ENCODE results near the gene MCM10. TPM values are rescaled to one million over a fixed set of nuclear protein-coding genes. Genes with fewer than 3 reads are reported as not detected.

Gene MCM10
- total and polyA plus RNA-seq, 9 of the 15 experiments (the other 6 are each of a cell fraction or from before 2014, with no cell fraction given): 10.4 to 68.1 (median 48.0) TPM

DNA sequence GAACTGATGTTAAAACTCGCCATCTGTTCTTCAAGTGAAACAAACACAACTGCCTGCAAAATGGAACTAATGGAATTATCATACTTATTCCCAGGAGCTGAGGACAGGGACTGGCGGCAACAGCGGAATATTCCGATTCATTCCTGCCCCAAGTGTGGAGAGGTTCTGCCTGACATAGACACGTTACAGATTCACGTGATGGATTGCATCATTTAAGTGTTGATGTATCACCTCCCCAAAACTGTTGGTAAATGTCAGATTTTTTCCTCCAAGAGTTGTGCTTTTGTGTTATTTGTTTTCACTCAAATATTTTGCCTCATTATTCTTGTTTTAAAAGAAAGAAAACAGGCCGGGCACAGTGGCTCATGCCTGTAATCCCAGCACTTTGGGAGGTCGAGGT lies 24.7 kb upstream of the MCM10 start:
- FAIRE-seq (peak; percentile 29), ATAC-seq (peak; percentile 56; the same call in 2 of the 3 replicates), DNase-seq (ENCODE audit: extremely low read depth in 1 of 4, low spot score in 3 of 4) (no peak)
- POLR2A ChIA-PET: no interaction called here
- in situ Hi-C loops (cut with MboI): no loop called here
- H3K4me1 ChIP-seq (replicated peaks in 1 of 2; ENCODE audit: control insufficient read depth in 2 of 2, insufficient read depth in 2 of 2, low read length in 2 of 2): no peaks in the 10 kb centered on the region; a peak in 1 of 5 replicates
- H3K27ac ChIP-seq (ENCODE audit: extremely low read depth, low read depth, low read length): no peak overlapping the region
- no peaks in the 10 kb centered on the region for H3K9me3 ChIP-seq (replicated peaks; ENCODE audit: control insufficient read depth, insufficient read depth, low read depth, low read length)
- H3K36me3 ChIP-seq (ENCODE audit: control insufficient read depth, insufficient read depth, low read length): no peaks in the 10 kb centered on the region
- intact Hi-C loops (cut with micrococcal nuclease): no loop called here
- WGBS (ENCODE audit: insufficient coverage, low coverage, missing lambda C conversion rate): 31% methylated on average over 8 of the region's 8 CpGs
- BruUV-seq (replicated peaks): no TSS peak
- no peaks in the 10 kb centered on the region for H3K9me1 ChIP-seq (ENCODE audit: control insufficient read depth, insufficient read depth, low read length)
- CTCF ChIA-PET (ENCODE audit: low intra/inter-chr PET ratio): interaction anchor here (0.6 kb wide), 1 partner anchor 299 kb away, joined by 3 read pairs; no protein-coding TSS in a partner anchor
- no peak overlapping the region for H3K4me2 ChIP-seq (ENCODE audit: insufficient read depth, low read length)
- H3K79me2 ChIP-seq (ENCODE audit: control insufficient read depth, insufficient read depth, low read length): no peaks in the 10 kb centered on the region
- no peak overlapping the region for H3K9ac ChIP-seq (ENCODE audit: insufficient read depth in 1 of 2, low read depth in 2 of 2, low read length in 2 of 2)
- H3K27me3 ChIP-seq (ENCODE audit: control insufficient read depth in 2 of 2, insufficient read depth in 2 of 2, low read length in 2 of 2): no peaks in the 10 kb centered on the region; a peak in 1 of 5 replicates
- H2AFZ ChIP-seq (ENCODE audit: low read depth, low read length): no peak overlapping the region
- no peaks in the 10 kb centered on the region for H4K20me1 ChIP-seq (replicated peaks; ENCODE audit: control insufficient read depth, insufficient read depth, low read length)
- no peak overlapping the region for H3K4me3 ChIP-seq
- TF ChIP-seq ZSCAN32 (CRISPR knock-in tag; IDR thresholded peaks at IDR 0.05) (peak; percentile 64; the same call in 1 of the 2 replicates), SMAD4 (CRISPR knock-in tag; conservative IDR thresholded peaks at IDR 0.05) (0 out of 2 replicates have a peak, but pooled peaks have one; percentile 25), PRPF4 (IDR thresholded peaks at IDR 0.05; ENCODE audit: insufficient read depth, low read depth, low read length, poor library complexity, severe bottlenecking) (no peak), ATF7 (IDR thresholded peaks at IDR 0.05) (peak; percentile 32; the same call in 1 of the 2 replicates), FOSL1 (tag; conservative IDR thresholded peaks at IDR 0.05) (no peak), ZFP36 (IDR thresholded peaks at IDR 0.05; ENCODE audit: low read depth, low read length, partially characterized antibody) (no peak), KHSRP (IDR thresholded peaks at IDR 0.05) (no peak), ZNF311 (CRISPR knock-in tag; IDR thresholded peaks at IDR 0.05) (no peak), ARHGAP35 (IDR thresholded peaks at IDR 0.05; ENCODE audit: partially characterized antibody) (no peak), BRF1 (IDR thresholded peaks at IDR 0.05; ENCODE audit: borderline replicate concordance, extremely low read depth, insufficient read length) (no peak), SMC3 (conservative IDR thresholded peaks at IDR 0.05; ENCODE audit: insufficient read depth, low read depth, low read length) (no peak), BHLHE40 (IDR thresholded peaks at IDR 0.05; ENCODE audit: low read length) (peak; percentile 48; the same call in 1 of the 2 replicates), RAD51 (IDR thresholded peaks at IDR 0.05; ENCODE audit: borderline replicate concordance, low read depth) (peak; percentile 24; the same call in 1 of the 2 replicates), ZNF232 (CRISPR knock-in tag; IDR thresholded peaks at IDR 0.05) (no peak), ZNF133 (CRISPR knock-in tag; IDR thresholded peaks at IDR 0.05) (no peak)
- TF ChIP-seq, protein P1, sequence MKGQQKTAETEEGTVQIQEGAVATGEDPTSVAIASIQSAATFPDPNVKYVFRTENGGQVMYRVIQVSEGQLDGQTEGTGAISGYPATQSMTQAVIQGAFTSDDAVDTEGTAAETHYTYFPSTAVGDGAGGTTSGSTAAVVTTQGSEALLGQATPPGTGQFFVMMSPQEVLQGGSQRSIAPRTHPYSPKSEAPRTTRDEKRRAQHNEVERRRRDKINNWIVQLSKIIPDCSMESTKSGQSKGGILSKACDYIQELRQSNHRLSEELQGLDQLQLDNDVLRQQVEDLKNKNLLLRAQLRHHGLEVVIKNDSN (CRISPR knock-in tag; IDR thresholded peaks at IDR 0.05): peak; percentile 46; the same call in 1 of the 2 replicates
- TF ChIP-seq, protein P2, sequence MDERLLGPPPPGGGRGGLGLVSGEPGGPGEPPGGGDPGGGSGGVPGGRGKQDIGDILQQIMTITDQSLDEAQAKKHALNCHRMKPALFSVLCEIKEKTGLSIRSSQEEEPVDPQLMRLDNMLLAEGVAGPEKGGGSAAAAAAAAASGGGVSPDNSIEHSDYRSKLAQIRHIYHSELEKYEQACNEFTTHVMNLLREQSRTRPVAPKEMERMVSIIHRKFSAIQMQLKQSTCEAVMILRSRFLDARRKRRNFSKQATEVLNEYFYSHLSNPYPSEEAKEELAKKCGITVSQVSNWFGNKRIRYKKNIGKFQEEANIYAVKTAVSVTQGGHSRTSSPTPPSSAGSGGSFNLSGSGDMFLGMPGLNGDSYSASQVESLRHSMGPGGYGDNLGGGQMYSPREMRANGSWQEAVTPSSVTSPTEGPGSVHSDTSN (CRISPR knock-in tag; IDR thresholded peaks at IDR 0.05; ENCODE audit: low read depth): no peak
- TF ChIP-seq, protein P2 (tag; conservative IDR thresholded peaks at IDR 0.05; ENCODE audit: low read depth): no peak
- TF ChIP-seq, protein P3, sequence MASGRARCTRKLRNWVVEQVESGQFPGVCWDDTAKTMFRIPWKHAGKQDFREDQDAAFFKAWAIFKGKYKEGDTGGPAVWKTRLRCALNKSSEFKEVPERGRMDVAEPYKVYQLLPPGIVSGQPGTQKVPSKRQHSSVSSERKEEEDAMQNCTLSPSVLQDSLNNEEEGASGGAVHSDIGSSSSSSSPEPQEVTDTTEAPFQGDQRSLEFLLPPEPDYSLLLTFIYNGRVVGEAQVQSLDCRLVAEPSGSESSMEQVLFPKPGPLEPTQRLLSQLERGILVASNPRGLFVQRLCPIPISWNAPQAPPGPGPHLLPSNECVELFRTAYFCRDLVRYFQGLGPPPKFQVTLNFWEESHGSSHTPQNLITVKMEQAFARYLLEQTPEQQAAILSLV (tag; IDR thresholded peaks at IDR 0.05): peak; percentile 43; the same call in 1 of the 2 replicates

All from K562 (cell line).